HepG2 (cell line): ENCODE results near the gene POLA1.

Experiments
- CEBPZ ChIP-seq: IDR thresholded peaks from 2 replicates; pipeline ENCODE4 v1.6.1; 2012; ENCODE audit warnings: low read length, improper control_type of control experiment
- CTCF ChIP-seq: sonication (generic); formaldehyde crosslinking; IDR thresholded peaks from 2 replicates; pipeline ENCODE4 v1.5.0; 2020; ENCODE audit warnings: mild to moderate bottlenecking, missing genetic modification reagents, moderate library complexity
- ESRRA ChIP-seq: sonication (generic); formaldehyde crosslinking; IDR thresholded peaks from 2 replicates; pipeline ENCODE4 v1.5.1; 2020; ENCODE audit warnings: mild to moderate bottlenecking, low read depth, missing genetic modification reagents
- FOSL1 ChIP-seq: sonication (generic); formaldehyde crosslinking; IDR thresholded peaks from 2 replicates; pipeline ENCODE4 v1.9.0; 2021; ENCODE audit warnings: missing genetic modification reagents, borderline replicate concordance
- FOXK1 ChIP-seq: sonication (generic); formaldehyde crosslinking; IDR thresholded peaks from 2 replicates; pipeline ENCODE4 v1.4.0; 2020; ENCODE audit warnings: low read depth, missing genetic modification reagents, borderline replicate concordance
- KLF9 ChIP-seq: IDR thresholded peaks from 2 replicates; pipeline ENCODE4 v1.6.1; 2016; ENCODE audit warnings: low read depth
- POGK ChIP-seq: sonication (generic); formaldehyde crosslinking; conservative IDR thresholded peaks from 2 replicates; pipeline ENCODE4 v1.8.0; 2022; ENCODE audit warnings: mild to moderate bottlenecking, moderate library complexity, missing genetic modification reagents
- ZHX1 ChIP-seq: sonication (generic); formaldehyde crosslinking; IDR thresholded peaks from 2 replicates; pipeline ENCODE4 v1.8.1; 2022; ENCODE audit warnings: low read depth, mild to moderate bottlenecking, missing genetic modification reagents
- ZNF34 ChIP-seq: sonication (generic); formaldehyde crosslinking; IDR thresholded peaks from 2 replicates; pipeline ENCODE4 v1.4.0; 2020; ENCODE audit warnings: mild to moderate bottlenecking, missing genetic modification reagents, borderline replicate concordance
- ZNF549 ChIP-seq: sonication (generic); formaldehyde crosslinking; IDR thresholded peaks from 2 replicates; pipeline ENCODE4 v1.5.0; 2020; ENCODE audit warnings: missing genetic modification reagents
- ZNF580 ChIP-seq: IDR thresholded peaks from 2 replicates; pipeline ENCODE4 v1.6.1; 2016; ENCODE audit warnings: low read depth, borderline replicate concordance

GRCh38 chrX:24647257-24648058 is 46.3 kb upstream of the POLA1 start, which contains the start of gene PCYT1B:
- TF ChIP-seq ZNF580 (CRISPR knock-in tag) (no peak), FOSL1 (CRISPR knock-in tag) (no peak), ESRRA (CRISPR knock-in tag) (no peak), CEBPZ (no peak), ZHX1 (CRISPR knock-in tag) (no peak), CTCF (CRISPR knock-in tag) (no peak), ZNF34 (CRISPR knock-in tag) (no peak), POGK (no peak), FOXK1 (CRISPR knock-in tag) (no peak), ZNF549 (no peak), KLF9 (CRISPR knock-in tag) (no peak)
